Measurements from ENCODE around the gene B3GAT2.

B3GAT2 gene

GRCh38 chr6:70841112-70841511 lies 115.7 kb downstream of the B3GAT2 start:
- DNase-seq, result no peak

- DNase-seq, result no peak
These were observed 117.3 kb downstream of the B3GAT2 start for GRCh38 chr6:70839286-70840266.

GRCh38 chr6:70838907-70839285 lies 118.0 kb downstream of the B3GAT2 start:
- no peak for DNase-seq

- DNase-seq, result no peak
These were observed 122.3 kb downstream of the B3GAT2 start for GRCh38 chr6:70834520-70834919.

GRCh38 chr6:70831427-70831826 lies 125.4 kb downstream of the B3GAT2 start:
- no peak for DNase-seq

GRCh38 chr6:70823651-70824050 lies 133.2 kb downstream of the B3GAT2 start:
- no peak for DNase-seq

GRCh38 chr6:70821751-70822150 lies 135.1 kb downstream of the B3GAT2 start:
- DNase-seq, result no peak

- no peak for DNase-seq
These were observed 136.1 kb downstream of the B3GAT2 start for GRCh38 chr6:70820778-70821177.

GRCh38 chr6:70819646-70820045 lies 137.2 kb downstream of the B3GAT2 start:
- no peak for DNase-seq

- no peak for DNase-seq
These were observed 143.0 kb downstream of the B3GAT2 start for GRCh38 chr6:70813885-70814284.

GRCh38 chr6:70811788-70812187 lies 145.1 kb downstream of the B3GAT2 start:
- DNase-seq, result no peak
